Esophagus squamous epithelium (tissue), 5 donors: Measurements from ENCODE around the gene RAP2A. TPM values are rescaled to one million over a fixed set of nuclear protein-coding genes. Genes with fewer than 3 reads are reported as not detected.
A peak's percentile ranks its signal among the peaks of the same experiment; 100 is the strongest.

ENCODE experiments used
- DNase-seq: peaks from one replicate; lab custom pipeline; 2025; lab: John Stamatoyannopoulos, UW
- H3K27ac ChIP-seq, 4 donors: fragments of 200-600 bp; sonication (generic); one replicate each; pipeline ENCODE4 v1.5.1; 2016 to 2019; ENCODE audit warnings: mild to moderate bottlenecking in 1 of 4
- H3K27me3 ChIP-seq, 4 donors: fragments of 200-600 bp; sonication (generic); 1 replicate in 3 of 4; 2 replicates in 1 of 4; pipeline versions ENCODE4 v1.5.1 to v1.6.0; 2017 to 2021; ENCODE audit warnings: antibody characterized with exemption in 1 of 4
- H3K36me3 ChIP-seq, 3 donors: fragments of 200-600 bp; sonication (generic); one replicate each; pipeline ENCODE4 v1.5.1; 2016 to 2019
- H3K4me1 ChIP-seq, 3 donors: fragments of 200-600 bp; sonication (generic); one replicate each; pipeline ENCODE4 v1.5.1; 2017 to 2019
- H3K4me3 ChIP-seq, 4 donors: fragments of 200-600 bp; sonication (generic); 1 replicate in 3 of 4; 2 replicates in 1 of 4; pipeline ENCODE4 v1.5.1; 2016 to 2019; ENCODE audit warnings: mild to moderate bottlenecking in 2 of 4, moderate library complexity in 1 of 4
- H3K9me3 ChIP-seq, 3 donors: fragments of 200-600 bp; sonication (generic); one replicate each; pipeline ENCODE4 v1.5.1; 2016 to 2019
- CTCF ChIP-seq, 6 experiments: fragments of 450-650 bp in 4 of 6; fragments of 200-600 bp in 2 of 6; sonication (generic) in 2 of 6; IDR thresholded peaks; one replicate each; pipeline ENCODE4 v1.5.1; 2016 to 2019; ENCODE audit warnings: antibody characterized with exemption in 6 of 6, mild to moderate bottlenecking in 4 of 6, moderate library complexity in 4 of 6
- POLR2A ChIP-seq, 4 donors: fragments of 450-650 bp; IDR thresholded peaks; one replicate each; pipeline ENCODE4 v1.6.1; 2017; ENCODE audit warnings: antibody characterized with exemption in 4 of 4, mild to moderate bottlenecking in 4 of 4, moderate library complexity in 3 of 4
- WGBS, 2 donors: methylation state at CpG; one replicate each; pipeline ENCODE4 v1.1.5; 2018; 5-methylcytosine and 5-hydroxymethylcytosine counted together
- intact Hi-C: fragments of 100-400 bp; cut with DNase I; formaldehyde crosslinking; loops from one replicate; pipeline ENCODE4 v1.15.0; 2022
- total RNA-seq, 4 donors: library from RNA; depleted of rRNA; stranded (reverse); fragments of >200 nt; gene quantifications; one replicate each; pipeline ENCODE4 v1.1.0, GENCODE V29; 2016
- donor health status: DM: yes; HTN: yes; CAD: no.

Gene RAP2A
- total RNA-seq, 4 donors from 2014 or later, result 20.3 to 29.1 (median 26.7) TPM

GRCh38 chr13:97403893-97404750 is 29.8 kb upstream of the RAP2A start:
- 88 to 97% methylated on average over 3 of the region's 3 CpGs for WGBS, 2 donors
- H3K9me3 ChIP-seq, result no peaks in the 10 kb centered on the region
- no peak for DNase-seq
- no peaks in the 10 kb centered on the region for H3K27me3 ChIP-seq
- no peaks in the 10 kb centered on the region for H3K36me3 ChIP-seq
- no peak for TF ChIP-seq POLR2A (IDR thresholded peaks at IDR 0.05)
- TF ChIP-seq CTCF (IDR thresholded peaks at IDR 0.05), result no peak
- intact Hi-C loops, result no loop called here
- H3K4me1 ChIP-seq, result no peaks in the 10 kb centered on the region
- no peak overlapping the region for H3K27ac ChIP-seq
- H3K4me3 ChIP-seq, result no peak overlapping the region

DNA sequence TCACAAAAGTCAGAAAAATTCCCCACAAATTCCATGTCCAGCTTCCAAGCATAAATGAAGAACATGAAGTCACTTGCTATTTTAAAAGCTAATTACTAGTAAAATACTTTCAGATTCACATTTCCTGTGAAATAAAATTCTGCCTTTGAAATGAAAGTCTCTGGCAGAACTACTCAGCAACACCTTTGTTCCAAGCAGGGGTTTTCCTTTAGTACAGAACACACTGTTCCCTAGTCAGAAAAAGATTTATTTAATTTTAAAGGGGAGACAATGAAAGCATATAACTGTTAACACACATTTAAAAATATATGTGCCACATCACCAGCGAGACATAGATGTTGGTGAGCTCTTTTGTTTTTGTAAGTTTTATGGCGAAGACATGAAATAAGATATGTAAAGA is 26.4 kb upstream of the RAP2A start:
- 78 to 88% methylated on average over 2 of the region's 2 CpGs for WGBS, 2 donors
- Histone ChIP-seq H3K36me3 (no peaks in the 10 kb centered on the region), H3K27me3 (peaks cover 0 to 7% (median 0%) of the 10 kb centered on the region in 4 donors), H3K4me3 (no peak overlapping the region), H3K9me3 (no peaks in the 10 kb centered on the region), H3K4me1 (no peaks in the 10 kb centered on the region), H3K27ac (peak overlapping the region in 3 of 4 donors; percentile 27 to 56 (median 33))
- DNase-seq, result no peak
- TF ChIP-seq CTCF (IDR thresholded peaks at IDR 0.05) (no peak), POLR2A (IDR thresholded peaks at IDR 0.05) (no peak)
- intact Hi-C loops, result no loop called here

- no peaks in the 10 kb centered on the region for H3K4me1 ChIP-seq
- no peaks in the 10 kb centered on the region for H3K9me3 ChIP-seq
- no peak for DNase-seq
- intact Hi-C loops, result no loop called here
- TF ChIP-seq CTCF (IDR thresholded peaks at IDR 0.05) (no peak), POLR2A (IDR thresholded peaks at IDR 0.05) (no peak)
- 84 to 93% methylated on average over 2 of the region's 2 CpGs for WGBS, 2 donors
- peaks cover 0 to 7% (median 0%) of the 10 kb centered on the region in 4 donors for H3K27me3 ChIP-seq
- no peak overlapping the region for H3K27ac ChIP-seq
- H3K4me3 ChIP-seq, result no peak overlapping the region
- H3K36me3 ChIP-seq, result no peaks in the 10 kb centered on the region
Measured at GRCh38 chr13:97408938-97409337, 25.0 kb upstream of the RAP2A start.

DNA sequence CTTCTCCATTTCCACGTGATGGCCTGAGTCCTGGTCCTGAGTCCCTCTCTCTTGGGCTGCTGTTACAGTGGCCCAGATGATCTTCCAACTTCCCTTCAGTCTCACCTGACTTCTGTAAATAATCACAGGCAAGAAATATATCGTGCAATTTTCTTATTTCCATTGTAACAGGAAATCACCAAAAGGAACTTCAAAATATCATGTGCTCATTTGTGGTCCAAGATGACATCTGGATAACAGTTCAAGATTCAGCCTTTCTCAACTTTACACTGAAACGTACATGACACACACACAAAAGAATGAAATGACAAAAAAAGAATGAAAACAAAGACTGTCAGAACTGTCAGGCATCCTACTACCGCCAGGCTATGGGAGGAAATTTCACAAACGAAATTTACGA is 22.0 kb upstream of the RAP2A start:
- Histone ChIP-seq H3K4me3 (no peak overlapping the region), H3K4me1 (no peaks in the 10 kb centered on the region), H3K36me3 (no peaks in the 10 kb centered on the region), H3K9me3 (no peaks in the 10 kb centered on the region), H3K27me3 (peaks cover 0 to 7% (median 0%) of the 10 kb centered on the region in 4 donors), H3K27ac (no peak overlapping the region)
- intact Hi-C loops, result no loop called here
- TF ChIP-seq POLR2A (IDR thresholded peaks at IDR 0.05), result no peak
- TF ChIP-seq CTCF (IDR thresholded peaks at IDR 0.05), result no peak
- WGBS, 2 donors, result 74 to 80% methylated on average over 6 of the region's 6 CpGs
- no peak for DNase-seq

DNA sequence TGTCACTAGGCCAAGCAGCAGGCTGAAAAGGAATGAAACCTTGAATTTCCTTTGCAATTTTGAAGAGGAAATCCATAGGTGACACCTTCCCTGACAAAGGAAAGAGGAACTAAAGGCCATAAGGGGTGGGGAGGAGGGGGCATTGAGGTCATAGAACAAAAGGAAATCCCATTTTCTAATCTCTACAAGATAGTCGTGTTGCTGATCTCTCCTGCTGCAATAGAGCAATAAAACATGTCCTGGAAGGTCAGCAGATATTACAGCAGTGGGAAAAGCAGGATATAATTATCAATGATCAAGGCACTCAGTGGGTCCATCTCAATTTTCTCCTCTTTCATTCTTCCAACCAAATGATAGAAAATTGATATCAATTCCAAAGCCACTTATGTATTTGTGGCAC is 20.3 kb upstream of the RAP2A start:
- H3K27ac ChIP-seq, result no peak overlapping the region
- intact Hi-C loops, result no loop called here

More for the DNA sequence above, 20.3 kb upstream of the RAP2A start:
- H3K27me3 ChIP-seq, result peaks cover 0 to 7% (median 0%) of the 10 kb centered on the region in 4 donors
- H3K9me3 ChIP-seq, result no peaks in the 10 kb centered on the region
- no peak overlapping the region for H3K4me3 ChIP-seq
- no peak for TF ChIP-seq POLR2A (IDR thresholded peaks at IDR 0.05)
- TF ChIP-seq CTCF (IDR thresholded peaks at IDR 0.05), result no peak
- no peak for DNase-seq
- H3K4me1 ChIP-seq, result no peaks in the 10 kb centered on the region
- no peaks in the 10 kb centered on the region for H3K36me3 ChIP-seq
- 23 to 33% methylated on average over 1 of the region's 1 CpG for WGBS, 2 donors
